K562 (cell line): ENCODE results near the gene CEP131. TPM values are rescaled to one million over a fixed set of nuclear protein-coding genes. Genes with fewer than 3 reads are reported as not detected.

Experiments used
- ATAC-seq: fragments of 200-7000 bp; cut with Tn5 transposase; 3 replicates; pipeline ENCODE4 v1.9.1; 2020; ENCODE audit warnings: moderate library complexity
- BruUV-seq: library from RNA; stranded (reverse); fragments of 400-500 nt; replicated peaks from 2 replicates; lab custom pipeline; 2021; lab: Mats Ljungman, UMichigan
- CTCF ChIA-PET: fragments of 300-600 bp; formaldehyde crosslinking; extraction: SDS; loops from one replicate; lab custom pipeline; 2021; ENCODE audit warnings: low intra/inter-chr PET ratio; lab: Yijun Ruan, JAX
- POLR2A ChIA-PET: fragments of 300-600, 350-650 bp; sonication (Branson Sonifier 250); formaldehyde crosslinking; extraction: SDS; loops from one replicate; lab custom pipeline; 2021; ENCODE audit warnings: antibody characterized with exemption, inconsistent platforms; lab: Yijun Ruan, JAX
- DNase-seq, 4 experiments: peaks; one replicate each; pipeline versions ENCODE4 v3.0.0 to v3.0.0-alpha.2; 2011 to 2018; ENCODE audit warnings: low spot score in 3 of 4, mixed read lengths in 3 of 4; ENCODE audit errors: extremely low read depth in 1 of 4
- FAIRE-seq: peaks from 2 replicates; lab custom pipeline; 2011; peaks lifted over from hg19 to GRCh38; lab: Jason Lieb, UNC
- H2AFZ ChIP-seq: 2 replicates; pipeline ENCODE4 v1.6.0; 2011; ENCODE audit warnings: low read depth, low read length, control low read depth, inconsistent platforms
- H3K27ac ChIP-seq: fragments of 200-600 bp; 3 replicates; pipeline ENCODE4 v1.8.0; 2011; ENCODE audit warnings: low read depth, mild to moderate bottlenecking, control low read depth, inconsistent platforms, low read length, moderate library complexity, mixed read lengths; ENCODE audit errors: extremely low read depth
- H3K27me3 ChIP-seq, 2 experiments: fragments of 300-600 bp in 1 of 2; 2 replicates in 1 of 2; 3 replicates in 1 of 2; pipeline versions ENCODE4 v1.6.0 to v1.8.0; 2011; ENCODE audit warnings: inconsistent platforms in 2 of 2, low read length in 2 of 2, mild to moderate bottlenecking in 1 of 2, mixed read lengths in 1 of 2, moderate library complexity in 1 of 2; ENCODE audit not compliant: control insufficient read depth in 2 of 2, insufficient read depth in 2 of 2
- H3K36me3 ChIP-seq: fragments of 300-600 bp; 3 replicates; pipeline ENCODE4 v1.8.0; 2011; ENCODE audit warnings: mild to moderate bottlenecking, low read length, inconsistent platforms; ENCODE audit not compliant: control insufficient read depth, insufficient read depth
- H3K4me1 ChIP-seq, 2 experiments: fragments of 200-600 bp in 1 of 2; replicated peaks in 1 of 2; 2 replicates in 1 of 2; 3 replicates in 1 of 2; pipeline versions ENCODE4 v1.5.1 to v1.8.0; 2011; ENCODE audit warnings: inconsistent platforms in 2 of 2, low read length in 2 of 2, mild to moderate bottlenecking in 1 of 2, mixed read lengths in 1 of 2, moderate library complexity in 1 of 2; ENCODE audit not compliant: control insufficient read depth in 2 of 2, insufficient read depth in 2 of 2
- H3K4me2 ChIP-seq: 2 replicates; pipeline ENCODE4 v1.6.1; 2011; ENCODE audit warnings: low read length, control low read depth, inconsistent platforms, mixed read lengths; ENCODE audit not compliant: insufficient read depth
- H3K4me3 ChIP-seq: fragments of 200-600 bp; sonication (generic), shearing (Covaris generic); 2 replicates; pipeline ENCODE4 v1.5.1; 2016; ENCODE audit warnings: control low read depth, inconsistent platforms
- H3K79me2 ChIP-seq: fragments of 200-600 bp; 3 replicates; pipeline ENCODE4 v1.8.0; 2011; ENCODE audit warnings: low read length, inconsistent platforms; ENCODE audit not compliant: control insufficient read depth, insufficient read depth
- H3K9ac ChIP-seq, 2 experiments: 2 replicates each; pipeline versions ENCODE4 v1.6.0 to v1.6.1; 2011; ENCODE audit warnings: low read depth in 2 of 2, low read length in 2 of 2, control low read depth in 1 of 2, inconsistent platforms in 1 of 2, mild to moderate bottlenecking in 1 of 2, mixed read lengths in 1 of 2; ENCODE audit not compliant: insufficient read depth in 1 of 2
- H3K9me1 ChIP-seq: one replicate; pipeline ENCODE4 v1.6.0; 2011; ENCODE audit warnings: inconsistent platforms, mild to moderate bottlenecking, low read length, moderate library complexity; ENCODE audit not compliant: control insufficient read depth, insufficient read depth
- H3K9me3 ChIP-seq: replicated peaks from 2 replicates; pipeline ENCODE4 v1.5.1; 2011; ENCODE audit warnings: low read depth, low read length, inconsistent platforms; ENCODE audit not compliant: control insufficient read depth, insufficient read depth
- H4K20me1 ChIP-seq: replicated peaks from 2 replicates; pipeline ENCODE4 v1.6.1; 2011; ENCODE audit warnings: low read length, inconsistent platforms, mixed read lengths; ENCODE audit not compliant: control insufficient read depth, insufficient read depth
- E2F8 ChIP-seq: fragments of 450-650 bp; IDR thresholded peaks from 2 replicates; pipeline ENCODE4 v1.7.1; 2018; ENCODE audit warnings: mild to moderate bottlenecking, low read depth; ENCODE audit not compliant: partially characterized antibody
- KDM2B ChIP-seq: fragments of 250-450 bp; sonication (Bioruptor Pico); IDR thresholded peaks from 2 replicates; pipeline ENCODE4 v1.8.0; 2021; ENCODE audit warnings: mild to moderate bottlenecking, moderate library complexity
- POLR2G ChIP-seq: fragments of 200-400 bp; formaldehyde crosslinking; IDR thresholded peaks from 2 replicates; pipeline ENCODE4 v1.6.1; 2017; ENCODE audit warnings: low read depth, mild to moderate bottlenecking, antibody characterized with exemption, low read length, moderate library complexity
- SMAD1 ChIP-seq: fragments of 150-350 bp; IDR thresholded peaks from 2 replicates; pipeline ENCODE4 v1.6.1; 2014; ENCODE audit warnings: low read length, low read depth; ENCODE audit not compliant: partially characterized antibody
- ZFX ChIP-seq: sonication (generic); formaldehyde crosslinking; IDR thresholded peaks from 2 replicates; pipeline ENCODE4 v1.8.0; 2022; ENCODE audit warnings: mild to moderate bottlenecking, missing genetic modification reagents, moderate library complexity
- ZNF121 ChIP-seq: sonication (generic); formaldehyde crosslinking; conservative IDR thresholded peaks from 2 replicates; pipeline ENCODE4 v1.8.0; 2022; ENCODE audit warnings: missing genetic modification reagents
- ZNF316 ChIP-seq: fragments of 450-650 bp; IDR thresholded peaks from 2 replicates; pipeline ENCODE4 v1.6.1; 2016
- WGBS: fragments of 100-300 bp; shearing (Covaris generic); methylation state at CpG from one replicate; pipeline ENCODE4 v1.1.6; 2016; ENCODE audit warnings: low coverage, mixed read lengths; ENCODE audit not compliant: insufficient coverage; ENCODE audit errors: missing lambda C conversion rate; 5-methylcytosine and 5-hydroxymethylcytosine counted together
- in situ Hi-C: fragments of 300-500 bp; cut with MboI; formaldehyde crosslinking; loops from 4 replicates; pipeline ENCODE4 v1.15.0; 2018; ENCODE audit warnings: inconsistent platforms, mixed read lengths
- intact Hi-C: fragments of 100-400 bp; cut with micrococcal nuclease; formaldehyde crosslinking; loops from 2 replicates; pipeline ENCODE4 v1.14.2; 2022
- polyA plus RNA-seq, 8 experiments: library from polyadenylated mRNA; depleted of rRNA in 4 of 8; stranded (reverse) in 5 of 8; unstranded in 3 of 8; fragments of >200 nt; fragmentation: Nextera tagmentation in 2 of 8; fragmentation: Illumina TruSeq in 1 of 8; extraction: Ambion mirVana in 2 of 8; extraction: Trizol in 1 of 8; gene quantifications; 2 replicates each; pipeline versions ENCODE4 v1.2.1 to v1.2.3, GENCODE V29; 2011 to 2014; ENCODE audit warnings: inconsistent platforms in 1 of 8, missing spikeins in 1 of 8
- total RNA-seq, 7 experiments: library from RNA; depleted of rRNA in 6 of 7; stranded (reverse); fragments of >200 nt in 6 of 7; fragmentation: Illumina TruSeq in 2 of 7; extraction: Trizol in 2 of 7; gene quantifications; 2 replicates each; pipeline versions ENCODE4 v1.2.1 to v1.2.3, GENCODE V29; 2011 to 2021; ENCODE audit warnings: low replicate concordance in 1 of 7
- TF ChIP-seq, protein P1 (sequence below): sonication (generic); formaldehyde crosslinking; IDR thresholded peaks from 2 replicates; pipeline ENCODE4 v1.8.0; 2022; ENCODE audit warnings: missing genetic modification reagents, mild to moderate bottlenecking, borderline replicate concordance

CEP131 gene
- total and polyA plus RNA-seq, 9 of the 15 experiments (the other 6 are each of a cell fraction or from before 2014, with no cell fraction given): 0.24 to 21.2 (median 2.3) TPM

- no peak overlapping the region for H2AFZ ChIP-seq
- no peaks in the 10 kb centered on the region; the same call in 1 of the 2 replicates for H4K20me1 ChIP-seq
- no peak overlapping the region for H3K27ac ChIP-seq
- peaks cover 0 to 57% of the 10 kb centered on the region in 2 experiments; a peak in 3 of 5 replicates for H3K4me1 ChIP-seq
- TF ChIP-seq ZNF316 (peak; percentile 57), KDM2B (no peak), POLR2G (peak; percentile 50; the same call in 1 of the 2 replicates)
- TF ChIP-seq, all 486 proteins: peak for 2
- no peak for ATAC-seq
- Histone ChIP-seq H3K79me2 (no peaks in the 10 kb centered on the region), H3K9me3 (no peaks in the 10 kb centered on the region), H3K27me3 (no peaks in the 10 kb centered on the region), H3K4me2 (no peak overlapping the region), H3K9ac (no peak overlapping the region), H3K9me1 (no peaks in the 10 kb centered on the region), H3K36me3 (peaks cover 32% of the 10 kb centered on the region; the same call in 1 of the 3 replicates), H3K4me3 (no peak overlapping the region)
- ChIA-PET POLR2A (no interaction called here), CTCF (no interaction called here)
- WGBS: 89% methylated on average over 12 of the region's 16 CpGs
- no peak for FAIRE-seq
- intact Hi-C loops (no loop called here), in situ Hi-C loops (loop anchor here (5.0 to 25.0 kb wide), 2 partner anchors 111 to 234 kb away; no protein-coding TSS in a partner anchor)
- no TSS peak for BruUV-seq
- DNase-seq: no peak
Measured at GRCh38 chr17:81248649-81249048, 25.9 kb upstream of the CEP131 start.

GRCh38 chr17:81247339-81247990 lies 24.7 kb upstream of the CEP131 start:
- FAIRE-seq (no peak), ATAC-seq (no peak), DNase-seq (no peak)
- Histone ChIP-seq H3K9me3 (no peaks in the 10 kb centered on the region), H2AFZ (no peak overlapping the region), H3K9ac (peak overlapping the region in 1 of 2 experiments; percentile 79; a peak in 1 of 4 replicates), H3K4me1 (peaks cover 0 to 62% of the 10 kb centered on the region in 2 experiments; a peak in 3 of 5 replicates), H3K79me2 (no peaks in the 10 kb centered on the region), H3K27ac (no peak overlapping the region), H3K4me2 (no peak overlapping the region), H3K9me1 (no peaks in the 10 kb centered on the region), H4K20me1 (no peaks in the 10 kb centered on the region), H3K4me3 (no peak overlapping the region), H3K27me3 (no peaks in the 10 kb centered on the region), H3K36me3 (peaks cover 28% of the 10 kb centered on the region; the same call in 1 of the 3 replicates)
- WGBS: 82% methylated on average over 9 of the region's 15 CpGs
- POLR2A ChIA-PET: interaction anchor here (0.6 kb wide), 2 partner anchors 315 to 1820 kb away, joined by 3 to 5 read pairs; no protein-coding TSS in a partner anchor
- in situ Hi-C loops (loop anchor here (5.0 to 25.0 kb wide), 2 partner anchors 110 to 235 kb away; no protein-coding TSS in a partner anchor), intact Hi-C loops (no loop called here)
- CTCF ChIA-PET: no interaction called here
- BruUV-seq: TSS peak; percentile 49
- no peak for TF ChIP-seq ZFX (CRISPR knock-in tag)
- peak; percentile 79 for TF ChIP-seq ZNF121 (CRISPR knock-in tag)
- TF ChIP-seq SMAD1: no peak
- TF ChIP-seq E2F8: no peak
- TF ChIP-seq, protein P1, sequence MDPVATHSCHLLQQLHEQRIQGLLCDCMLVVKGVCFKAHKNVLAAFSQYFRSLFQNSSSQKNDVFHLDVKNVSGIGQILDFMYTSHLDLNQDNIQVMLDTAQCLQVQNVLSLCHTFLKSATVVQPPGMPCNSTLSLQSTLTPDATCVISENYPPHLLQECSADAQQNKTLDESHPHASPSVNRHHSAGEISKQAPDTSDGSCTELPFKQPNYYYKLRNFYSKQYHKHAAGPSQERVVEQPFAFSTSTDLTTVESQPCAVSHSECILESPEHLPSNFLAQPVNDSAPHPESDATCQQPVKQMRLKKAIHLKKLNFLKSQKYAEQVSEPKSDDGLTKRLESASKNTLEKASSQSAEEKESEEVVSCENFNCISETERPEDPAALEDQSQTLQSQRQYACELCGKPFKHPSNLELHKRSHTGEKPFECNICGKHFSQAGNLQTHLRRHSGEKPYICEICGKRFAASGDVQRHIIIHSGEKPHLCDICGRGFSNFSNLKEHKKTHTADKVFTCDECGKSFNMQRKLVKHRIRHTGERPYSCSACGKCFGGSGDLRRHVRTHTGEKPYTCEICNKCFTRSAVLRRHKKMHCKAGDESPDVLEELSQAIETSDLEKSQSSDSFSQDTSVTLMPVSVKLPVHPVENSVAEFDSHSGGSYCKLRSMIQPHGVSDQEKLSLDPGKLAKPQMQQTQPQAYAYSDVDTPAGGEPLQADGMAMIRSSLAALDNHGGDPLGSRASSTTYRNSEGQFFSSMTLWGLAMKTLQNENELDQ: no peak
